HepG2 (cell line): Measurements from ENCODE around the gene MIF4GD. TPM values are rescaled to one million over a fixed set of nuclear protein-coding genes. Genes with fewer than 3 reads are reported as not detected.

Experiments
- AGO2 ChIP-seq: fragments of 200-400 bp; formaldehyde crosslinking; optimal IDR thresholded peaks from 2 replicates; pipeline ENCODE3; 2017; ENCODE audit warnings: mild to moderate bottlenecking, low read depth, low read length, moderate library complexity
- FOXM1 ChIP-seq: sonication (generic); formaldehyde crosslinking; IDR thresholded peaks from 2 replicates; pipeline ENCODE4 v1.5.0; 2020; ENCODE audit warnings: missing genetic modification reagents
- HES4 ChIP-seq: sonication (generic); formaldehyde crosslinking; IDR thresholded peaks from 2 replicates; pipeline ENCODE4 v1.9.0; 2021; ENCODE audit warnings: mild to moderate bottlenecking, missing genetic modification reagents, borderline replicate concordance
- HNRNPLL ChIP-seq: fragments of 200-400 bp; formaldehyde crosslinking; IDR thresholded peaks from 2 replicates; pipeline ENCODE4 v1.6.1; 2017; ENCODE audit warnings: mild to moderate bottlenecking, low read depth, low read length; ENCODE audit not compliant: poor library complexity, severe bottlenecking
- KAT8 ChIP-seq: IDR thresholded peaks from 2 replicates; pipeline ENCODE4 v1.6.1; 2016; ENCODE audit warnings: missing genetic modification reagents, missing compliant biosample characterization
- KDM4B ChIP-seq: sonication (generic); formaldehyde crosslinking; IDR thresholded peaks from 2 replicates; pipeline ENCODE4 v1.4.0; 2020; ENCODE audit warnings: missing genetic modification reagents
- KDM5B ChIP-seq: sonication (generic); formaldehyde crosslinking; IDR thresholded peaks from 2 replicates; pipeline ENCODE4 v1.4.0; 2020; ENCODE audit warnings: missing genetic modification reagents, mild to moderate bottlenecking, borderline replicate concordance
- MTF1 ChIP-seq: sonication (generic); formaldehyde crosslinking; IDR thresholded peaks from 2 replicates; pipeline ENCODE4 v1.5.0; 2020; ENCODE audit warnings: missing genetic modification reagents
- NFYC ChIP-seq: IDR thresholded peaks from 2 replicates; pipeline ENCODE4 v1.6.1; 2016; ENCODE audit warnings: missing genetic modification reagents, missing compliant biosample characterization
- TBL1XR1 ChIP-seq: fragments of 150-350 bp; IDR thresholded peaks from 2 replicates; pipeline ENCODE4 v1.6.1; 2014; ENCODE audit warnings: borderline replicate concordance, low read length; ENCODE audit not compliant: partially characterized antibody
- TBP ChIP-seq: sonication (generic); formaldehyde crosslinking; IDR thresholded peaks from 2 replicates; pipeline ENCODE4 v1.5.0; 2020; ENCODE audit warnings: missing genetic modification reagents
- ZNF225 ChIP-seq: sonication (generic); formaldehyde crosslinking; IDR thresholded peaks from 2 replicates; pipeline ENCODE4 v1.4.0; 2020; ENCODE audit warnings: mild to moderate bottlenecking, missing genetic modification reagents
- ZNF230 ChIP-seq: sonication (generic); formaldehyde crosslinking; IDR thresholded peaks from 2 replicates; pipeline ENCODE4 v1.4.0; 2020; ENCODE audit warnings: mild to moderate bottlenecking, missing genetic modification reagents
- ZNF329 ChIP-seq: sonication (generic); formaldehyde crosslinking; IDR thresholded peaks from 2 replicates; pipeline ENCODE4 v1.9.0; 2021; ENCODE audit warnings: low read depth, mild to moderate bottlenecking, missing genetic modification reagents
- ZNF335 ChIP-seq: sonication (generic); formaldehyde crosslinking; IDR thresholded peaks from 2 replicates; pipeline ENCODE4 v1.4.0; 2020; ENCODE audit warnings: missing genetic modification reagents
- ZNF460 ChIP-seq: sonication (generic); formaldehyde crosslinking; IDR thresholded peaks from 2 replicates; pipeline ENCODE4 v1.5.1; 2020; ENCODE audit warnings: missing genetic modification reagents, mild to moderate bottlenecking, borderline replicate concordance
- ZNF644 ChIP-seq: IDR thresholded peaks from 2 replicates; pipeline ENCODE4 v1.6.1; 2016; ENCODE audit warnings: low read depth
- ZSCAN31 ChIP-seq: sonication (generic); formaldehyde crosslinking; IDR thresholded peaks from 2 replicates; pipeline ENCODE4 v1.5.0; 2020; ENCODE audit warnings: low read depth, mild to moderate bottlenecking, missing genetic modification reagents
- polyA plus RNA-seq, 8 experiments: library from polyadenylated mRNA; depleted of rRNA in 3 of 8; stranded (reverse) in 7 of 8; unstranded in 1 of 8; fragments of >200 nt; fragmentation: Illumina TruSeq in 4 of 8; extraction: Trizol in 4 of 8; gene quantifications; 2 replicates each; pipeline versions ENCODE4 v1.2.1 to v1.2.3, GENCODE V29; 2011 to 2016; ENCODE audit warnings: low read depth in 4 of 8, missing spikeins in 1 of 8, mixed read lengths in 1 of 8; ENCODE audit not compliant: insufficient read depth in 1 of 8
- total RNA-seq, 5 experiments: library from RNA; depleted of rRNA; stranded (reverse); fragments of >200 nt; fragmentation: Illumina TruSeq; extraction: Trizol; gene quantifications; 2 replicates each; pipeline ENCODE4 v1.2.3, GENCODE V29; 2016; ENCODE audit warnings: low read depth in 1 of 5
- TF ChIP-seq, protein P1 (sequence below): sonication (generic); formaldehyde crosslinking; IDR thresholded peaks from 2 replicates; pipeline ENCODE4 v1.4.0; 2020; ENCODE audit warnings: missing genetic modification reagents
- TF ChIP-seq, protein P2 (sequence below): sonication (generic); formaldehyde crosslinking; conservative IDR thresholded peaks from 2 replicates; pipeline ENCODE4 v1.4.0; 2020; ENCODE audit warnings: missing genetic modification reagents
- TF ChIP-seq, protein P3 (sequence below): sonication (generic); formaldehyde crosslinking; IDR thresholded peaks from 2 replicates; pipeline ENCODE4 v1.5.1; 2020; ENCODE audit warnings: missing genetic modification reagents, mild to moderate bottlenecking, borderline replicate concordance
- TF ChIP-seq, protein P4 (sequence below): sonication (generic); formaldehyde crosslinking; IDR thresholded peaks from 2 replicates; pipeline ENCODE4 v1.5.1; 2020; ENCODE audit warnings: mild to moderate bottlenecking, missing genetic modification reagents, moderate library complexity

The MIF4GD gene
- total and polyA plus RNA-seq, 2 of the 13 experiments (the other 11 are each of a cell fraction or from before 2014, with no cell fraction given) = 14.0 to 28.0 TPM

DNA sequence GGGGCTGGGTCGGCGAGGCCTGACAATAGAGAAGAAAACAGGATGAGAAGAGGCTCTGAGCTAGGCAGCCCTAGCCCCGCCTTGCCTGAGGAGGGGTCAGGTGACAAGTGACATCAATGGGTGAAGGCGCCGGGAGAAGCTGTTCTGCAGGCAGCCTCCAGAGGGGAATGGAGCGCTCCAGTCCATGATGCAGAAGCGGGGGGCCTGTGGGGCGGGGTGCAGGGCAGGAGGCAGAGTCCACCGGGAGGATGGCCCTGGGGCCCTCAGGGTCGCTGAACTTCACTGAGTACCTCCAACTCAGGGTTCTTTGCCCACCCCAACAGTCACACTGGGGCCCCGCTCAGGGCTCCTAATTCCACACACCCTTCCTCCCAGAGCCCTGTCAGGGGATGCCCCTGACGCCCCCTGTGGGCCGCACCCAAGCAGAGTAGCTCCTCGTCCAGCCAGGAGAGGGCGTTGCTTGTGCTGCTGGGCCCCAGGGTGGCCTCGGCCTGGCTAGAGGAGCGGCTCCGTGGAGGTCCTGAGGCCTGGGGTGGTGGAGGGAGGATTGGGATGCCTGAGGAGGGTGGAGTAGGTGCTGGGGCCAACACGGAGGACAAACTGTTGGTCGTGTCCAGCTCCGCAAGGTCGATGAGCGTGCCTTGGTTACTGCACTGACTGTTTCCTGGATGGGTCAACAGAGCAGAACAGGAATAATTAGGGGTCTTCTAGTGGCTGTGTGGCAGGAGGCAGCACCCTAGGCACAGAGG lies 30.5 kb downstream of the MIF4GD start (continued):
- TF ChIP-seq AGO2 = peak; percentile 87
- TF ChIP-seq, protein P1, sequence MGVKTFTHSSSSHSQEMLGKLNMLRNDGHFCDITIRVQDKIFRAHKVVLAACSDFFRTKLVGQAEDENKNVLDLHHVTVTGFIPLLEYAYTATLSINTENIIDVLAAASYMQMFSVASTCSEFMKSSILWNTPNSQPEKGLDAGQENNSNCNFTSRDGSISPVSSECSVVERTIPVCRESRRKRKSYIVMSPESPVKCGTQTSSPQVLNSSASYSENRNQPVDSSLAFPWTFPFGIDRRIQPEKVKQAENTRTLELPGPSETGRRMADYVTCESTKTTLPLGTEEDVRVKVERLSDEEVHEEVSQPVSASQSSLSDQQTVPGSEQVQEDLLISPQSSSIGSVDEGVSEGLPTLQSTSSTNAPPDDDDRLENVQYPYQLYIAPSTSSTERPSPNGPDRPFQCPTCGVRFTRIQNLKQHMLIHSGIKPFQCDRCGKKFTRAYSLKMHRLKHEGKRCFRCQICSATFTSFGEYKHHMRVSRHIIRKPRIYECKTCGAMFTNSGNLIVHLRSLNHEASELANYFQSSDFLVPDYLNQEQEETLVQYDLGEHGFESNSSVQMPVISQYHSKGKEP (CRISPR knock-in tag) = no peak
- TF ChIP-seq KDM5B (CRISPR knock-in tag) = 0 out of 2 replicates have a peak, but pooled peaks have one; percentile 58
- TF ChIP-seq HES4 (CRISPR knock-in tag) = no peak
- peak; percentile 42 for TF ChIP-seq HNRNPLL
- no peak for TF ChIP-seq ZNF460 (CRISPR knock-in tag)
- no peak for TF ChIP-seq MTF1 (CRISPR knock-in tag)
- TF ChIP-seq, protein P2, sequence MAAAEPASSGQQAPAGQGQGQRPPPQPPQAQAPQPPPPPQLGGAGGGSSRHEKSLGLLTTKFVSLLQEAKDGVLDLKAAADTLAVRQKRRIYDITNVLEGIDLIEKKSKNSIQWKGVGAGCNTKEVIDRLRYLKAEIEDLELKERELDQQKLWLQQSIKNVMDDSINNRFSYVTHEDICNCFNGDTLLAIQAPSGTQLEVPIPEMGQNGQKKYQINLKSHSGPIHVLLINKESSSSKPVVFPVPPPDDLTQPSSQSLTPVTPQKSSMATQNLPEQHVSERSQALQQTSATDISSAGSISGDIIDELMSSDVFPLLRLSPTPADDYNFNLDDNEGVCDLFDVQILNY (CRISPR knock-in tag) = no peak
- 0 out of 2 replicates have a peak, but pooled peaks have one; percentile 34 for TF ChIP-seq KDM4B (CRISPR knock-in tag)
- no peak for TF ChIP-seq ZNF644 (CRISPR knock-in tag)
- TF ChIP-seq, protein P3, sequence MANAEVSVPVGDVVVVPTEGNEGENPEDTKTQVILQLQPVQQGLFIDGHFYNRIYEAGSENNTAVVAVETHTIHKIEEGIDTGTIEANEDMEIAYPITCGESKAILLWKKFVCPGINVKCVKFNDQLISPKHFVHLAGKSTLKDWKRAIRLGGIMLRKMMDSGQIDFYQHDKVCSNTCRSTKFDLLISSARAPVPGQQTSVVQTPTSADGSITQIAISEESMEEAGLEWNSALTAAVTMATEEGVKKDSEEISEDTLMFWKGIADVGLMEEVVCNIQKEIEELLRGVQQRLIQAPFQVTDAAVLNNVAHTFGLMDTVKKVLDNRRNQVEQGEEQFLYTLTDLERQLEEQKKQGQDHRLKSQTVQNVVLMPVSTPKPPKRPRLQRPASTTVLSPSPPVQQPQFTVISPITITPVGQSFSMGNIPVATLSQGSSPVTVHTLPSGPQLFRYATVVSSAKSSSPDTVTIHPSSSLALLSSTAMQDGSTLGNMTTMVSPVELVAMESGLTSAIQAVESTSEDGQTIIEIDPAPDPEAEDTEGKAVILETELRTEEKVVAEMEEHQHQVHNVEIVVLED (CRISPR knock-in tag) = no peak
- no peak for TF ChIP-seq ZNF225 (CRISPR knock-in tag)
- TF ChIP-seq KAT8 (CRISPR knock-in tag) = no peak
- no peak for TF ChIP-seq NFYC
- no peak for TF ChIP-seq TBL1XR1
- TF ChIP-seq FOXM1 (CRISPR knock-in tag) = no peak
- TF ChIP-seq, protein P4, sequence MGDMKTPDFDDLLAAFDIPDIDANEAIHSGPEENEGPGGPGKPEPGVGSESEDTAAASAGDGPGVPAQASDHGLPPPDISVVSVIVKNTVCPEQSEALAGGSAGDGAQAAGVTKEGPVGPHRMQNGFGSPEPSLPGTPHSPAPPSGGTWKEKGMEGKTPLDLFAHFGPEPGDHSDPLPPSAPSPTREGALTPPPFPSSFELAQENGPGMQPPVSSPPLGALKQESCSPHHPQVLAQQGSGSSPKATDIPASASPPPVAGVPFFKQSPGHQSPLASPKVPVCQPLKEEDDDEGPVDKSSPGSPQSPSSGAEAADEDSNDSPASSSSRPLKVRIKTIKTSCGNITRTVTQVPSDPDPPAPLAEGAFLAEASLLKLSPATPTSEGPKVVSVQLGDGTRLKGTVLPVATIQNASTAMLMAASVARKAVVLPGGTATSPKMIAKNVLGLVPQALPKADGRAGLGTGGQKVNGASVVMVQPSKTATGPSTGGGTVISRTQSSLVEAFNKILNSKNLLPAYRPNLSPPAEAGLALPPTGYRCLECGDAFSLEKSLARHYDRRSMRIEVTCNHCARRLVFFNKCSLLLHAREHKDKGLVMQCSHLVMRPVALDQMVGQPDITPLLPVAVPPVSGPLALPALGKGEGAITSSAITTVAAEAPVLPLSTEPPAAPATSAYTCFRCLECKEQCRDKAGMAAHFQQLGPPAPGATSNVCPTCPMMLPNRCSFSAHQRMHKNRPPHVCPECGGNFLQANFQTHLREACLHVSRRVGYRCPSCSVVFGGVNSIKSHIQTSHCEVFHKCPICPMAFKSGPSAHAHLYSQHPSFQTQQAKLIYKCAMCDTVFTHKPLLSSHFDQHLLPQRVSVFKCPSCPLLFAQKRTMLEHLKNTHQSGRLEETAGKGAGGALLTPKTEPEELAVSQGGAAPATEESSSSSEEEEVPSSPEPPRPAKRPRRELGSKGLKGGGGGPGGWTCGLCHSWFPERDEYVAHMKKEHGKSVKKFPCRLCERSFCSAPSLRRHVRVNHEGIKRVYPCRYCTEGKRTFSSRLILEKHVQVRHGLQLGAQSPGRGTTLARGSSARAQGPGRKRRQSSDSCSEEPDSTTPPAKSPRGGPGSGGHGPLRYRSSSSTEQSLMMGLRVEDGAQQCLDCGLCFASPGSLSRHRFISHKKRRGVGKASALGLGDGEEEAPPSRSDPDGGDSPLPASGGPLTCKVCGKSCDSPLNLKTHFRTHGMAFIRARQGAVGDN (CRISPR knock-in tag) = peak; percentile 51
- TF ChIP-seq TBP (CRISPR knock-in tag) = no peak
- no peak for TF ChIP-seq ZSCAN31
- TF ChIP-seq ZNF329 (CRISPR knock-in tag) = no peak
- 0 out of 2 replicates have a peak, but pooled peaks have one; percentile 68 for TF ChIP-seq ZNF230 (CRISPR knock-in tag)
- TF ChIP-seq ZNF335 (CRISPR knock-in tag) = 0 out of 2 replicates have a peak, but pooled peaks have one; percentile 44
